ENCODE results near the gene SHISAL1. TPM values are rescaled to one million over a fixed set of nuclear protein-coding genes. Genes with fewer than 3 reads are reported as not detected.

The SHISAL1 gene
- total RNA-seq, 2 donors from 2014 or later = 0.42 to 0.95 TPM

DNA sequence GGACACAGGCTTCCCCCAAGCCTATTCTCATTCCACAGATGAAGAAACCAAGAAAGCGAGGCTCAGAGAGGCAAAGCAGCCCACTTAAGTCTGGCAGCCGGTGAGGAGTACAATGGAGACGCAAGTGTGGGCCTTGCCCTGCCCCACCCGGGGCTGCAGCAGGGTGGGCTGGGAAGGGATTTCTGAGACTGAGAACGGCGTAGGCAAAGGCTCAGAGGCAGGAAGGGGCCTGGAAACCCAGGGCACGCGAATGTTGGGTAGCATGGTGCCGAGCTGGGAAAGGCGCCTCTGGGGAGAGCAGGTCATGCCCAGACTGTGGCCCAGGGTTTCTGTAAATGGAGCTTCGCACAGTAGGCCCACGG lies 47.5 kb upstream of the SHISAL1 start:
- 87 to 93% methylated on average over 11 to 12 of the region's 12 CpGs for WGBS, 2 experiments (ENCODE audit: insufficient coverage in 1 of 2, insufficient read length in 1 of 2)
- Mint-ChIP-seq H3K4me1 (no peaks in the 10 kb centered on the region), H3K27me3 (ENCODE audit: insufficient read depth) (no peaks in the 10 kb centered on the region), H3K36me3 (ENCODE audit: low read depth) (no peaks in the 10 kb centered on the region), H3K27ac (no peak overlapping the region), H3K9me3 (no peaks in the 10 kb centered on the region), H3K4me3 (no peak overlapping the region)
- no peaks in the 10 kb centered on the region for H3K36me3 ChIP-seq (ENCODE audit: control insufficient read depth, insufficient read depth, low read length)
- no peaks in the 10 kb centered on the region for H3K9me3 ChIP-seq (ENCODE audit: control insufficient read depth, low read length)
- H3K27ac ChIP-seq (ENCODE audit: low read depth, low read length) = no peak overlapping the region
- H3K4me1 ChIP-seq (ENCODE audit: control insufficient read depth, insufficient read depth, low read length) = no peaks in the 10 kb centered on the region
- no peak overlapping the region for H3K9ac ChIP-seq (ENCODE audit: extremely low read depth, low read length, poor library complexity, severe bottlenecking)
- H3K4me3 ChIP-seq (ENCODE audit: low read length) = no peak overlapping the region
- peak; percentile 21 for DNase-seq
- TF ChIP-seq, protein P1, sequence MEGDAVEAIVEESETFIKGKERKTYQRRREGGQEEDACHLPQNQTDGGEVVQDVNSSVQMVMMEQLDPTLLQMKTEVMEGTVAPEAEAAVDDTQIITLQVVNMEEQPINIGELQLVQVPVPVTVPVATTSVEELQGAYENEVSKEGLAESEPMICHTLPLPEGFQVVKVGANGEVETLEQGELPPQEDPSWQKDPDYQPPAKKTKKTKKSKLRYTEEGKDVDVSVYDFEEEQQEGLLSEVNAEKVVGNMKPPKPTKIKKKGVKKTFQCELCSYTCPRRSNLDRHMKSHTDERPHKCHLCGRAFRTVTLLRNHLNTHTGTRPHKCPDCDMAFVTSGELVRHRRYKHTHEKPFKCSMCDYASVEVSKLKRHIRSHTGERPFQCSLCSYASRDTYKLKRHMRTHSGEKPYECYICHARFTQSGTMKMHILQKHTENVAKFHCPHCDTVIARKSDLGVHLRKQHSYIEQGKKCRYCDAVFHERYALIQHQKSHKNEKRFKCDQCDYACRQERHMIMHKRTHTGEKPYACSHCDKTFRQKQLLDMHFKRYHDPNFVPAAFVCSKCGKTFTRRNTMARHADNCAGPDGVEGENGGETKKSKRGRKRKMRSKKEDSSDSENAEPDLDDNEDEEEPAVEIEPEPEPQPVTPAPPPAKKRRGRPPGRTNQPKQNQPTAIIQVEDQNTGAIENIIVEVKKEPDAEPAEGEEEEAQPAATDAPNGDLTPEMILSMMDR (conservative IDR thresholded peaks at IDR 0.05) = no peak
- H3K27me3 ChIP-seq (ENCODE audit: control insufficient read depth, insufficient read depth, low read length, poor library complexity, severe bottlenecking) = no peaks in the 10 kb centered on the region

DNA sequence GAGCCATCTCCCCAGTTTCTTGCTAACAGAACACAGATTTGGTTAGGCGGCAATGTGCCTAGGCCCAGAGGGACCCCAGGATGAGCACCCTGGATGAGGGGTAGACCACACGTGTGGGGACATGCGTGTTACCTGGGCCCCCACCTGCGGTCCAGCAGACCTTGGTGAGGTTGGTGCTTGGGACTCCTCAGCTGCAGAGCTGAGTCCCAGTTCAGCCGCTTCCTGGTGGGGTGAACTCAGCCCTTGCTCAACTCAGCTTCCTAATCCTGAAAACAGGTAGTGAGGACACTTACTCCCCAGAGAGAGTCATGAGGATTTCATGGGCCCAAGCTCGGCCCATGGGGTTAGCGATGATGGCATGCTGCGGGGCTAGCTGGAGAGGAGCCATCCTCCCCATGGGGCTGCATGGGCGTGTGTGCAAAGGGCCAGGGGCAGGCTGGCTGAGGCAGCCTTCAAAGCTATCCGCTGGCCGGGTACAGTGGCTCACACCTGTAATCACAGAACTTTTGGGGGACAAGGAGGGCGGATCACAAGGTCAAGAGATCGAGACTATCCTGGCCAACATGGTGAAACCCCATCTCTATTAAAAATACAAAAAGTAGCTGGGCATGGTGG lies 46.9 kb upstream of the SHISAL1 start:
- Histone ChIP-seq H3K4me3 (ENCODE audit: low read length) (no peak overlapping the region), H3K9me3 (ENCODE audit: control insufficient read depth, low read length) (no peaks in the 10 kb centered on the region), H3K27ac (ENCODE audit: low read depth, low read length) (no peak overlapping the region), H3K27me3 (ENCODE audit: control insufficient read depth, insufficient read depth, low read length, poor library complexity, severe bottlenecking) (no peaks in the 10 kb centered on the region), H3K36me3 (ENCODE audit: control insufficient read depth, insufficient read depth, low read length) (no peaks in the 10 kb centered on the region), H3K4me1 (ENCODE audit: control insufficient read depth, insufficient read depth, low read length) (no peaks in the 10 kb centered on the region), H3K9ac (ENCODE audit: extremely low read depth, low read length, poor library complexity, severe bottlenecking) (no peak overlapping the region)
- peak; percentile 20 for DNase-seq
- Mint-ChIP-seq H3K4me3 (no peak overlapping the region), H3K4me1 (no peaks in the 10 kb centered on the region), H3K9me3 (no peaks in the 10 kb centered on the region), H3K27ac (no peak overlapping the region), H3K27me3 (ENCODE audit: insufficient read depth) (no peaks in the 10 kb centered on the region), H3K36me3 (ENCODE audit: low read depth) (no peaks in the 10 kb centered on the region)
- WGBS, 2 experiments (ENCODE audit: insufficient coverage in 1 of 2, insufficient read length in 1 of 2) = 92 to 96% methylated on average over 9 to 13 of the region's 13 CpGs
- TF ChIP-seq, protein P1 (conservative IDR thresholded peaks at IDR 0.05) = no peak

DNA sequence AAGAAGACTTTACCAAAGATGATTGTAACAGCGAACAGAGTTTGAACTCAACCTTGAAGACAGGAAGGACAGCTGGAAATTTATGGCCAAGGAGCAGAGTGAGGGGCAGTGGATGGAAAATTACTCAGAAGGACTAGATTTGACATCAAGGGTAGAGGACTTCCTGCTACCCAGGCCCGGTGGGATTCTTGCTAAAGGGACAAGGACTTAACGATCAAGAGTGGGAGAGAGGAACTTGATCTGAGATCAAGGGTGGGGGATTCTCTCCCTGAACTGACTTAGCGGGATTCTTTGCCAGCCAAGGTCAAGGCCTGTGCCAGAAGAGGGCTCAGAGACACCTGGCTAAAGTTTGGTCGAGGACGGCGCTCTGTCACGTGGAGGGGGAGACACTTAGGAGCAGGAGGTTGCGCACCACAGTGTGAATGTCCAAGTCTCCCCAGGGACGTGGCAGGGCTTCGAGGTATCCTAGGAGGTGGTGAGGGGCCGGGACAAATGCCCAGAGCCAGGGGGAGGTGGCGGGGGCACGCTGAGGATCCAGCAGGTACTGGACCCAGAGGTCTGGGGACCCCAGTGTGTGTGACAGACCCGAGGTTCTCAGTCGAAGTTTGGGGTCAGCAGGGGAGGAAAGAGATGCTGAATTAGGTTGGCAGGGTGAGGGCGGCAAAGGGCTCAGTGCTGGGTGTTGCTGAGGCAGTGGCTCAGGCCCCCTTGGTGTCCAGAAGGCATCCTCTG lies 46.1 kb upstream of the SHISAL1 start:
- no peak overlapping the region for H3K4me3 ChIP-seq (ENCODE audit: low read length)
- TF ChIP-seq, protein P1 (conservative IDR thresholded peaks at IDR 0.05) = no peak
- H3K27me3 ChIP-seq (ENCODE audit: control insufficient read depth, insufficient read depth, low read length, poor library complexity, severe bottlenecking) = no peaks in the 10 kb centered on the region
- Mint-ChIP-seq H3K27me3 (ENCODE audit: insufficient read depth) (no peaks in the 10 kb centered on the region), H3K27ac (peak overlapping the region; percentile 7), H3K4me3 (no peak overlapping the region), H3K36me3 (ENCODE audit: low read depth) (no peaks in the 10 kb centered on the region), H3K9me3 (no peaks in the 10 kb centered on the region), H3K4me1 (no peaks in the 10 kb centered on the region)
- H3K36me3 ChIP-seq (ENCODE audit: control insufficient read depth, insufficient read depth, low read length) = no peaks in the 10 kb centered on the region
- no peak overlapping the region for H3K27ac ChIP-seq (ENCODE audit: low read depth, low read length)
- no peaks in the 10 kb centered on the region for H3K4me1 ChIP-seq (ENCODE audit: control insufficient read depth, insufficient read depth, low read length)
- no peak overlapping the region for H3K9ac ChIP-seq (ENCODE audit: extremely low read depth, low read length, poor library complexity, severe bottlenecking)
- H3K9me3 ChIP-seq (ENCODE audit: control insufficient read depth, low read length) = no peaks in the 10 kb centered on the region
- peak; percentile 38 for DNase-seq
- 91 to 98% methylated on average over 14 to 17 of the region's 17 CpGs for WGBS, 2 experiments (ENCODE audit: insufficient coverage in 1 of 2, insufficient read length in 1 of 2)

Data from endodermal cell (in vitro differentiated cells).